Thyroid gland (tissue), 4 donors: ENCODE measurements around the gene CD207.

Experiments used
- POLR2A ChIP-seq, 2 donors: fragments of 450-650 bp; IDR thresholded peaks; one replicate each; pipeline ENCODE4 v1.6.1; 2017; ENCODE audit warnings: antibody characterized with exemption in 2 of 2, mild to moderate bottlenecking in 2 of 2, moderate library complexity in 1 of 2
- TF ChIP-seq, protein P1 (sequence below), 6 experiments: fragments of 200-600 bp in 3 of 6; fragments of 450-650 bp in 3 of 6; sonication (generic) in 3 of 6; IDR thresholded peaks; one replicate each; pipeline ENCODE4 v1.5.1; 2016 to 2019; ENCODE audit warnings: antibody characterized with exemption in 6 of 6, mild to moderate bottlenecking in 2 of 6, inconsistent platforms in 1 of 6, moderate library complexity in 1 of 6

DNA sequence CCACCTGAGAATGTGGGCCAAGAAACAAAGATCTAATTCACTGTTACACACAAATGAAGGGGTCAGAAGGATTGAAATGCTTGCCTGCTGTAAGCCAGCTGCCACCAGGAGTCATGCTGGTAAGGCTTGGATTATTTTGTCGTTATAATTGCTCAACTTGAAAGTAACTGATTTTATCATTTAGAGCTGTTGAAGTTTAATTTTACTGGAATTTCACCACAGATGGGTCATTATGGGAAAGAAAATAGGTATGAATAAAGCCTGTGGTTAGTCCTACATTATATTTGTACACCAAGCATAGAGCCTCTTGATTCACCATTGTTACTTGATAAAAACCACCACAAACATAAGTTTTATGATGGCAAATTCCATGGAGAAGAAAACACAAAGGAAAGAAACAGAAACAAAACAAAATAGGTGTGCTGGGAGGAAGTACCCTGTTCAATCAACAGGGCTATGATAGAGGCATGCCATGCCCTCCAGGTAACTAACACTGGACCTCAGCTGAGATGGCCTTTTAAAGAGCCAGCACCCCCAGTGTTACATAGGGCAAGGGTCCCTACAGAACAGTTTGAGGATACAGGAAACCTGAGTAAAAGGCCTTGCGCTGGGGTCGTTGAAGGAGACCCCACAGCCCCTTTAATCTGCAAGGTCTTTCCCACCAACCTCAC lies 18.2 kb downstream of the CD207 start:
- TF ChIP-seq POLR2A (IDR thresholded peaks at IDR 0.05), result no peak
- TF ChIP-seq, protein P1, sequence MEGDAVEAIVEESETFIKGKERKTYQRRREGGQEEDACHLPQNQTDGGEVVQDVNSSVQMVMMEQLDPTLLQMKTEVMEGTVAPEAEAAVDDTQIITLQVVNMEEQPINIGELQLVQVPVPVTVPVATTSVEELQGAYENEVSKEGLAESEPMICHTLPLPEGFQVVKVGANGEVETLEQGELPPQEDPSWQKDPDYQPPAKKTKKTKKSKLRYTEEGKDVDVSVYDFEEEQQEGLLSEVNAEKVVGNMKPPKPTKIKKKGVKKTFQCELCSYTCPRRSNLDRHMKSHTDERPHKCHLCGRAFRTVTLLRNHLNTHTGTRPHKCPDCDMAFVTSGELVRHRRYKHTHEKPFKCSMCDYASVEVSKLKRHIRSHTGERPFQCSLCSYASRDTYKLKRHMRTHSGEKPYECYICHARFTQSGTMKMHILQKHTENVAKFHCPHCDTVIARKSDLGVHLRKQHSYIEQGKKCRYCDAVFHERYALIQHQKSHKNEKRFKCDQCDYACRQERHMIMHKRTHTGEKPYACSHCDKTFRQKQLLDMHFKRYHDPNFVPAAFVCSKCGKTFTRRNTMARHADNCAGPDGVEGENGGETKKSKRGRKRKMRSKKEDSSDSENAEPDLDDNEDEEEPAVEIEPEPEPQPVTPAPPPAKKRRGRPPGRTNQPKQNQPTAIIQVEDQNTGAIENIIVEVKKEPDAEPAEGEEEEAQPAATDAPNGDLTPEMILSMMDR (IDR thresholded peaks at IDR 0.05), result no peak
